Chondrocyte (in vitro differentiated cells): ENCODE data around the gene ADGRD1. TPM values are rescaled to one million over a fixed set of nuclear protein-coding genes. Genes with fewer than 3 reads are reported as not detected.

Experiments used
- DNase-seq: peaks from one replicate; pipeline ENCODE4 v3.0.0; 2021; ENCODE audit warnings: mixed read lengths, low spot score
- H3K27ac Mint-ChIP-seq: one replicate; pipeline ENCODE4 v1.8.0; 2021; ENCODE audit warnings: mild to moderate bottlenecking, moderate library complexity, mixed read lengths; ENCODE audit not compliant: unreplicated experiment
- H3K27me3 Mint-ChIP-seq: 2 replicates; pipeline ENCODE4 v1.8.0; 2021; ENCODE audit warnings: low read depth, mixed read lengths
- H3K36me3 Mint-ChIP-seq: 2 replicates; pipeline ENCODE4 v1.8.0; 2021; ENCODE audit warnings: low read depth, mixed read lengths
- H3K4me1 Mint-ChIP-seq: 2 replicates; pipeline ENCODE4 v1.8.0; 2021; ENCODE audit warnings: low read depth, mild to moderate bottlenecking, mixed read lengths
- H3K4me3 Mint-ChIP-seq: one replicate; pipeline ENCODE4 v1.8.0; 2021; ENCODE audit warnings: mild to moderate bottlenecking, moderate library complexity, mixed read lengths; ENCODE audit not compliant: unreplicated experiment
- H3K9me3 Mint-ChIP-seq: 2 replicates; pipeline ENCODE4 v1.8.0; 2021; ENCODE audit warnings: low read depth, mixed read lengths
- CTCF ChIP-seq: fragments of 200-600 bp; sonication (generic); IDR thresholded peaks from 2 replicates; pipeline ENCODE4 v1.5.0; 2021; ENCODE audit warnings: antibody characterized with exemption, mild to moderate bottlenecking, moderate library complexity
- total RNA-seq: library from RNA; stranded (reverse); gene quantifications from 3 replicates; pipeline ENCODE4 v1.2.1, GENCODE V29; 2021

ADGRD1 gene
- total RNA-seq, 1 donor from 2014 or later: 4.7 TPM

- no peak overlapping the region for H3K4me3 Mint-ChIP-seq
- H3K27me3 Mint-ChIP-seq: peaks cover 10% of the 10 kb centered on the region
- H3K27ac Mint-ChIP-seq: no peak overlapping the region
- no peak for TF ChIP-seq CTCF
- no peaks in the 10 kb centered on the region for H3K9me3 Mint-ChIP-seq
- peak; percentile 82 for DNase-seq
- no peaks in the 10 kb centered on the region for H3K36me3 Mint-ChIP-seq
- peaks cover 10% of the 10 kb centered on the region for H3K4me1 Mint-ChIP-seq
These were observed 176.7 kb downstream of the ADGRD1 start for GRCh38 chr12:131130311-131130911.

GRCh38 chr12:131131077-131131807 is 177.5 kb downstream of the ADGRD1 start:
- Mint-ChIP-seq H3K4me3 (no peak overlapping the region), H3K36me3 (no peaks in the 10 kb centered on the region), H3K27ac (no peak overlapping the region), H3K4me1 (peaks cover 10% of the 10 kb centered on the region), H3K9me3 (no peaks in the 10 kb centered on the region), H3K27me3 (peaks cover 10% of the 10 kb centered on the region)
- no peak for TF ChIP-seq CTCF
- no peak for DNase-seq

- Mint-ChIP-seq H3K36me3 (no peaks in the 10 kb centered on the region), H3K4me3 (no peak overlapping the region), H3K27ac (no peak overlapping the region), H3K9me3 (no peaks in the 10 kb centered on the region), H3K4me1 (peaks cover 10% of the 10 kb centered on the region), H3K27me3 (peaks cover 10% of the 10 kb centered on the region)
- no peak for DNase-seq
- no peak for TF ChIP-seq CTCF
These were observed 178.1 kb downstream of the ADGRD1 start for GRCh38 chr12:131131808-131132117.

GRCh38 chr12:131132118-131132892 is 178.6 kb downstream of the ADGRD1 start:
- no peak for DNase-seq
- H3K4me3 Mint-ChIP-seq: no peak overlapping the region
- H3K36me3 Mint-ChIP-seq: no peaks in the 10 kb centered on the region
- H3K9me3 Mint-ChIP-seq: no peaks in the 10 kb centered on the region
- peaks cover 10% of the 10 kb centered on the region for H3K4me1 Mint-ChIP-seq
- no peak overlapping the region for H3K27ac Mint-ChIP-seq
- TF ChIP-seq CTCF: peak; percentile 88
- H3K27me3 Mint-ChIP-seq: peaks cover 10% of the 10 kb centered on the region
